ENCODE results near the gene LAMB2.

DNA sequence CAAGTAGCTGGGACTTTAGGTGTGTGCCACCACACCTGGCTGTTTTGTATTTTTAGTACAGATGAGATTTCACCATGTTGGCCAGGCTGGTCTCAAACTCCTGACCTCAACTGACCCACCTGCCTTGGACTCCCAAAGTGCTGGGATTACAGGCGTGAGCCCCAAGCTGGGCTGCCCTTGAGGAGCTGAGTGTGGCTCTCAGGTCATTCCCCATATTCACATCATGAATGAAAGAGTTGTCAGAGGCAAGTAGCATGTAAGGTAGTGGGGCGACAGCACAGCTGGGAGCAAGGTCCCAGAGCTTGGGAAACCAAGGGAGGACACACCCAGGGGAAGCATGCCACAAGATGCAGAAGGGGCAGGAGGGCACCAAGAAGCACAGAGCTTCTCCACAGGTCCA, 28.3 kb upstream of the LAMB2 start:
- no peak for TF ChIP-seq CTCF (conservative IDR thresholded peaks at IDR 0.05; ENCODE audit: low read length)
- no peak for TF ChIP-seq EZH2phosphoT487 (IDR thresholded peaks at IDR 0.05; ENCODE audit: borderline replicate concordance)
